Smooth muscle cell (in vitro differentiated cells): Measurements from ENCODE around the gene NRSN2. TPM values are rescaled to one million over a fixed set of nuclear protein-coding genes. Genes with fewer than 3 reads are reported as not detected.

ENCODE experiments used
- DNase-seq: peaks from one replicate; lab custom pipeline; 2025; ENCODE audit not compliant: unreplicated experiment; lab: John Stamatoyannopoulos, UW
- H2AFZ ChIP-seq: fragments of 200-600 bp; sonication (generic); 2 replicates; pipeline ENCODE4 v1.6.0; 2016; ENCODE audit warnings: antibody characterized with exemption, low read depth, mild to moderate bottlenecking
- H3F3A ChIP-seq: fragments of 200-600 bp; sonication (generic); 2 replicates; pipeline ENCODE4 v1.6.0; 2017; ENCODE audit warnings: antibody characterized with exemption, low read depth
- H3K27ac ChIP-seq: fragments of 200-600 bp; sonication (generic); 2 replicates; pipeline ENCODE4 v1.5.1; 2016; ENCODE audit warnings: low read depth, mild to moderate bottlenecking
- H3K27me3 ChIP-seq: fragments of 200-600 bp; sonication (generic); 2 replicates; pipeline ENCODE4 v1.6.1; 2016; ENCODE audit warnings: low read depth, mild to moderate bottlenecking
- H3K36me3 ChIP-seq: fragments of 200-600 bp; sonication (generic); 2 replicates; pipeline ENCODE4 v1.5.1; 2016; ENCODE audit warnings: low read depth
- H3K4me1 ChIP-seq: fragments of 200-600 bp; sonication (generic); 2 replicates; pipeline ENCODE4 v1.5.1; 2016; ENCODE audit warnings: low read depth
- H3K4me2 ChIP-seq: fragments of 200-600 bp; sonication (generic); 2 replicates; pipeline ENCODE4 v1.6.0; 2016; ENCODE audit warnings: mild to moderate bottlenecking
- H3K4me3 ChIP-seq: fragments of 200-600 bp; sonication (generic); 2 replicates; pipeline ENCODE4 v1.5.1; 2016; ENCODE audit warnings: mild to moderate bottlenecking
- H3K79me2 ChIP-seq: fragments of 200-600 bp; sonication (generic); 2 replicates; pipeline ENCODE4 v1.6.0; 2016; ENCODE audit warnings: low read depth, mild to moderate bottlenecking
- H3K9ac ChIP-seq: fragments of 200-600 bp; sonication (generic); 2 replicates; pipeline ENCODE4 v1.6.0; 2016; ENCODE audit warnings: low read depth
- H3K9me3 ChIP-seq: fragments of 200-600 bp; sonication (generic); replicated peaks from 2 replicates; pipeline ENCODE4 v1.5.1; 2016; ENCODE audit warnings: low read depth
- H4K20me1 ChIP-seq: fragments of 200-600 bp; sonication (generic); 2 replicates; pipeline ENCODE4 v1.6.0; 2016; ENCODE audit warnings: low read depth
- CTCF ChIP-seq: fragments of 200-600 bp; sonication (generic); IDR thresholded peaks from 2 replicates; pipeline ENCODE4 v1.5.1; 2017; ENCODE audit warnings: borderline replicate concordance, mild to moderate bottlenecking, antibody characterized with exemption; ENCODE audit not compliant: insufficient read depth, poor library complexity, severe bottlenecking
- WGBS: methylation state at CpG from one replicate; pipeline ENCODE4 v1.1.7; 2016; ENCODE audit warnings: low lambda C conversion rate; 5-methylcytosine and 5-hydroxymethylcytosine counted together
- polyA plus RNA-seq: library from polyadenylated mRNA; unstranded; fragments of >200 nt; fragmentation: Nextera tagmentation; extraction: Ambion mirVana; gene quantifications from 2 replicates; pipeline ENCODE4 v1.2.1, GENCODE V29; 2016
- total RNA-seq: library from RNA; depleted of rRNA; stranded (reverse); fragments of >200 nt; gene quantifications from 2 replicates; pipeline ENCODE4 v1.2.3, GENCODE V29; 2014

NRSN2 gene
- total and polyA plus RNA-seq, 2 experiments from 2014 or later = 50.1 to 107 TPM

- H3K4me2 ChIP-seq = no peak overlapping the region
- peaks cover 4% of the 10 kb centered on the region for H3K4me1 ChIP-seq
- 90% methylated on average over 10 of the region's 10 CpGs for WGBS
- H3K9me3 ChIP-seq = no peaks in the 10 kb centered on the region
- no peak overlapping the region for H3K9ac ChIP-seq
- DNase-seq = no peak
- peaks cover 8% of the 10 kb centered on the region for H3F3A ChIP-seq
- no peak overlapping the region for H3K27ac ChIP-seq
- no peaks in the 10 kb centered on the region for H3K27me3 ChIP-seq
- no peak for TF ChIP-seq CTCF
- no peaks in the 10 kb centered on the region for H4K20me1 ChIP-seq
- H3K4me3 ChIP-seq = no peak overlapping the region
- H2AFZ ChIP-seq = no peak overlapping the region
- H3K36me3 ChIP-seq = no peaks in the 10 kb centered on the region
- H3K79me2 ChIP-seq = no peaks in the 10 kb centered on the region
Observed at GRCh38 chr20:356745-357144, 9.8 kb downstream of the NRSN2 start.

GRCh38 chr20:358891-359555 lies 12.1 kb downstream of the NRSN2 start:
- Histone ChIP-seq H3K36me3 (no peaks in the 10 kb centered on the region), H2AFZ (no peak overlapping the region), H3K4me3 (no peak overlapping the region), H3K27ac (no peak overlapping the region), H3K79me2 (no peaks in the 10 kb centered on the region), H3F3A (peaks cover 4% of the 10 kb centered on the region), H3K4me1 (peaks cover 4% of the 10 kb centered on the region), H3K9ac (no peak overlapping the region), H3K4me2 (no peak overlapping the region), H4K20me1 (no peaks in the 10 kb centered on the region), H3K27me3 (no peaks in the 10 kb centered on the region), H3K9me3 (no peaks in the 10 kb centered on the region)
- no peak for TF ChIP-seq CTCF
- DNase-seq = no peak
- WGBS = 90% methylated on average over 4 of the region's 4 CpGs

GRCh38 chr20:361561-361960 lies 14.7 kb downstream of the NRSN2 start:
- peaks cover 4% of the 10 kb centered on the region for H3F3A ChIP-seq
- no peaks in the 10 kb centered on the region for H3K79me2 ChIP-seq
- H3K4me3 ChIP-seq = no peak overlapping the region
- no peaks in the 10 kb centered on the region for H3K27me3 ChIP-seq
- H3K4me1 ChIP-seq = peaks cover 4% of the 10 kb centered on the region
- H3K9me3 ChIP-seq = no peaks in the 10 kb centered on the region
- H2AFZ ChIP-seq = no peak overlapping the region
- no peak overlapping the region for H3K4me2 ChIP-seq
- no peak for DNase-seq
- no peak for TF ChIP-seq CTCF
- 95% methylated on average over 8 of the region's 8 CpGs for WGBS
- no peak overlapping the region for H3K27ac ChIP-seq
- H3K36me3 ChIP-seq = no peaks in the 10 kb centered on the region
- H3K9ac ChIP-seq = no peak overlapping the region
- H4K20me1 ChIP-seq = no peaks in the 10 kb centered on the region
